HFFc6 (cell line): ENCODE measurements around the gene UGT2A2. TPM values are rescaled to one million over a fixed set of nuclear protein-coding genes. Genes with fewer than 3 reads are reported as not detected.

Source experiments
- DNase-seq: peaks from one replicate; pipeline ENCODE4 v3.0.0-alpha.2; 2018
- H3K27ac Mint-ChIP-seq: 2 replicates; pipeline ENCODE4 v1.8.0; 2020; ENCODE audit warnings: mild to moderate bottlenecking, mixed read lengths
- H3K27me3 Mint-ChIP-seq: 2 replicates; pipeline ENCODE4 v1.8.0; 2021; ENCODE audit warnings: mild to moderate bottlenecking, moderate library complexity, mixed read lengths; ENCODE audit not compliant: insufficient read depth
- H3K36me3 Mint-ChIP-seq: 2 replicates; pipeline ENCODE4 v1.8.0; 2021; ENCODE audit warnings: low read depth, mixed read lengths
- H3K4me1 Mint-ChIP-seq: 2 replicates; pipeline ENCODE4 v1.8.0; 2020; ENCODE audit warnings: low read depth, mixed read lengths
- H3K4me3 Mint-ChIP-seq: 2 replicates; pipeline ENCODE4 v1.8.0; 2020; ENCODE audit warnings: mild to moderate bottlenecking, moderate library complexity, mixed read lengths
- H3K9me3 Mint-ChIP-seq: 2 replicates; pipeline ENCODE4 v1.8.0; 2020; ENCODE audit warnings: mild to moderate bottlenecking, mixed read lengths
- total RNA-seq, 6 experiments: library from RNA; stranded (reverse); fragmentation: NEBNext Ultra II Directional; extraction: Animal tissue kit (Norgen Biotek cat#: 25700); gene quantifications; 2 replicates in 1 of 6; 3 replicates in 5 of 6; pipeline ENCODE4 v1.2.3, GENCODE V29; 2021
- TF ChIP-seq, protein P1 (sequence below): fragments of 200-600 bp; sonication (generic); IDR thresholded peaks from 2 replicates; pipeline ENCODE4 v1.5.0; 2021; ENCODE audit warnings: antibody characterized with exemption, mild to moderate bottlenecking

UGT2A2 gene
- total RNA-seq, 6 experiments from 2014 or later: not detected

DNA sequence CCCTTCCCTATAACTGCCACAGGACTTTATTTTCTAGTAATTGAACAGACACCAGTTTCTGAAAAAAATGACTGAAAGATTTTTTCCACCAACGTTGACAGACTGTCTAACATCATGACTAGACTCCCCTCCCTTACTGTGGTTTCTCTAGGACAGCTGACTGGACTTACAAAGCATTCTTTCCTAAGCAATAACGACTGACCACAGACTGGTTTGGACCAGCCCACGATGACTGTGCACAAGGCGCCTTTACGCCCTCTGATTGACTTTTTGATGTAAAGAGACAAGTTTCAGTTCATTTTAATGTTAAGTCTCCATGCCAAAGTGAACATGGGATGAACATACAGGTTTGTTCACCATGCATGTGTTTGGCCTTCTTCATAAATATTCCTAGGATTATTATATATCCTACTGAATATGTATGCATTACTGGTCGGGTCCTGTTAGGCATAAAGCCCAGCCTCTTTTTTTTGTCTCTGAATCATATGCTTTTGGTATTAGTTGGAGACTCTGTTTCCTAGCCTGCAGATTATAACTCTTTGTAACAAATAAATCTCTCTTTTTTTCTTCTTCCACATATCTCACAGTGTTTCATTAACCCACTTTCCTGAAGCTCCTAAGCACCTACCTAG lies 93.2 kb downstream of the UGT2A2 start:
- TF ChIP-seq, protein P1, sequence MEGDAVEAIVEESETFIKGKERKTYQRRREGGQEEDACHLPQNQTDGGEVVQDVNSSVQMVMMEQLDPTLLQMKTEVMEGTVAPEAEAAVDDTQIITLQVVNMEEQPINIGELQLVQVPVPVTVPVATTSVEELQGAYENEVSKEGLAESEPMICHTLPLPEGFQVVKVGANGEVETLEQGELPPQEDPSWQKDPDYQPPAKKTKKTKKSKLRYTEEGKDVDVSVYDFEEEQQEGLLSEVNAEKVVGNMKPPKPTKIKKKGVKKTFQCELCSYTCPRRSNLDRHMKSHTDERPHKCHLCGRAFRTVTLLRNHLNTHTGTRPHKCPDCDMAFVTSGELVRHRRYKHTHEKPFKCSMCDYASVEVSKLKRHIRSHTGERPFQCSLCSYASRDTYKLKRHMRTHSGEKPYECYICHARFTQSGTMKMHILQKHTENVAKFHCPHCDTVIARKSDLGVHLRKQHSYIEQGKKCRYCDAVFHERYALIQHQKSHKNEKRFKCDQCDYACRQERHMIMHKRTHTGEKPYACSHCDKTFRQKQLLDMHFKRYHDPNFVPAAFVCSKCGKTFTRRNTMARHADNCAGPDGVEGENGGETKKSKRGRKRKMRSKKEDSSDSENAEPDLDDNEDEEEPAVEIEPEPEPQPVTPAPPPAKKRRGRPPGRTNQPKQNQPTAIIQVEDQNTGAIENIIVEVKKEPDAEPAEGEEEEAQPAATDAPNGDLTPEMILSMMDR: no peak
- Mint-ChIP-seq H3K27me3 (no peaks in the 10 kb centered on the region), H3K4me3 (no peak overlapping the region), H3K27ac (no peak overlapping the region), H3K4me1 (no peaks in the 10 kb centered on the region), H3K36me3 (no peaks in the 10 kb centered on the region), H3K9me3 (peaks cover 34% of the 10 kb centered on the region)
- no peak for DNase-seq

Other genes with a start within 250 kb of the UGT2A2 start
- not detected for gene UGT2B4, start 143.7 kb downstream of the UGT2A2 start, total RNA-seq
- gene UGT2A1, start 13.6 kb upstream of the UGT2A2 start, total RNA-seq: not detected
- gene SULT1B1, start 121.0 kb upstream of the UGT2A2 start, total RNA-seq: under 1 TPM in 1 of 6 experiments, not detected in 5; 0.02 TPM
- gene SULT1E1, start 220.5 kb upstream of the UGT2A2 start, total RNA-seq: not detected